NCI-H2107 (cell line): ENCODE data around the gene WDR43.
"Not testable (repeated sequence)": the region's sequence is repeated elsewhere in the genome, so short reads cannot be mapped to it uniquely, and the experiment has no call there.

Experiments used
- DNase-seq: peaks from one replicate; lab custom pipeline; 2025; lab: John Stamatoyannopoulos, UW

The WDR43 gene

DNA sequence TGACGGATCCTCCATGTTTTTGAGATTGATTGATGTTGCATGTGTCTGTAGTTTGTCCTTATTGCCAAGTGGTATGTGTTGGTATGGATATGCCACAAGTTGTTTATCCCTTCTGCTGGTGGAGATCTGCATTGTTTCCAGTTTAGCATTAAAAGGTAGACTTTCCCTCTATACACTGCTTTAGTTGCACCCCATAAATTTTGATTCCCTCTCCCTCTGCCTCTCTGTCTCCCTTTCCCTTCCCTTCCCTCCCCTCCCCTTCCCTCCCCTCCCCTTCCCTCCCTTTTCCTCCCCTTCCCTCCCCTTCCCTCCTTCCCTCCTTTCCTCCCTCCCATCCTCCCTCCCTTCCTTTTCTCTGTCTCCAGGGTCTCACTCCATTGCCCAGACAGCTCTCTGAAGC, 68.0 kb downstream of the WDR43 start:
- DNase-seq, result no peak

DNA sequence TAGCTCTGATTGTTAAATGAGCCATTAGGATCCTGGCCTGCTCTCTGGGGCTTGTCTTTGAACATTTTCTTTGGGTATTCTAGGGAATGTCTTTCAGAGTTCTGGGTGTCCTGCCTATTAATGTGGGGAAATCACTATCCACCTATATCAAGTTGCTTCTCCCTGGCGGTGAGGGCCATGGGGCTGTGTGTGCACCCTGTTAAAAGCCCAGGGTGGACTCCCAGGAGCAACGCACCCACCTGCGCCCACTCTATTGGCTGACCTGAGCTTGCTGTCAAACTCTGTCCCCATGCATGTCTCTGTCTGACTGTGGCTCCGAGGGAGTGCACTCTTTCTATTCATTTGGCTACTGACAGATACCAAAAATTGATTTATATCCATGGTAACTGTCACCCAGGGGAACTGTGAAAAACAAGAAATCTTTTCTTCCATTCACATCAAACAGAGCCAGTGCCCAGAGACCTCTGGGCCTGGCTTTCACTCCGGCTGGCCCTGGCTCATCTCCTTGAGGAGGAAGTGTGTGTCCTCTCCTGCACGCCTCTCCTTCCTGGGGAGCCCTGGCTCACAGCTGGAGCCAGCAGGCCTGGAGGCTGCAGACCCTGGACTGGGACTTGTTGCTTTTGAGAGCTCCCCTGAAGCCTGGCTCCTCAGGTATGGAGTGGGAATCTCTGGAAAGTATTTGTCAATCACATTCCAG, 76.1 kb downstream of the WDR43 start:
- no peak for DNase-seq

DNA sequence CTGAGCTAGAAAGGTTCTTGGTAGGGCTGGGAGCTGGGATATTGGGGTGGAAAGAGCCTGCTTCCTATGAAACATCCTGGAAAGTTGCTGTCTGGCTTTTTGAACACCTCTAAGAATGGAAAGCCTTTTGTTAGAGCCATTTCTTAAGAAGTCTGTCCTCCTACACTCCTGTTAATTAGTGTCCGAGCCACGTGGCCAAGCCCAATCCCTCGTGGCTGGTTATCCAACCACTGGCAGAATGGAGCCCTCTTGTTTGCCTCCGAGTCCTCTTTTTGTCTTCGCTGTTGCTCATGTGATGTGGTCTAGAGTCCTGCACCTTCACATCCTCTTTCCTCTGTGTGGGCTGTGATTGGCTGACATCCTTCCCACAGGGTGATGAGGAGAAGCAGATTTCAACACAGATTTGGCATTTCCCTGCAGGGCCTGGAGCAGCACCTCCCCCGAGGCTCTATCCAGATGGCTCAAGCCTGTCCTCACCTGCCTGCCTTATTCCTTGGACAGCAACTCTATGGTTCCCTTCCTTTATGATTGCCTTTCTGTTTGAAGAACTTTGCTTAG, 78.4 kb downstream of the WDR43 start:
- no peak for DNase-seq

DNA sequence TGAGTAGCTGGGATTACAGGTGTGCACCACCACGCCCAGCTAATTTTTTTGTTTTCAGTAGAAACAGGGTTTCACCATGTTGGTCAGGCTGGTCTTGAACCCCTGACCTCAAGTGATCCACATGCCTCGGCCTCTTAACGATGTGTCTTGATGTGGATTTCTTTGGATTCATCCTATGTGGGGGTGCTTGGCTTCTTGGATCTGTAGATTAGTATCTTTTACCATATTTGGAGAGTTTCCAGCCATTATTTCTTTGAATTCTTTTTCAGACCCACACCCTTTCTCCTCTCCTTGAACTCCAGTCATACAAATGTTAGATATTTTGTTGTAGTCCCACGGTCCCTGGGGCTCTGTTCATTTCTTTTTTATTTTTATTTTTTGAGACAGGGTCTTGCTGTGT, 79.8 kb downstream of the WDR43 start:
- no peak for DNase-seq

DNA sequence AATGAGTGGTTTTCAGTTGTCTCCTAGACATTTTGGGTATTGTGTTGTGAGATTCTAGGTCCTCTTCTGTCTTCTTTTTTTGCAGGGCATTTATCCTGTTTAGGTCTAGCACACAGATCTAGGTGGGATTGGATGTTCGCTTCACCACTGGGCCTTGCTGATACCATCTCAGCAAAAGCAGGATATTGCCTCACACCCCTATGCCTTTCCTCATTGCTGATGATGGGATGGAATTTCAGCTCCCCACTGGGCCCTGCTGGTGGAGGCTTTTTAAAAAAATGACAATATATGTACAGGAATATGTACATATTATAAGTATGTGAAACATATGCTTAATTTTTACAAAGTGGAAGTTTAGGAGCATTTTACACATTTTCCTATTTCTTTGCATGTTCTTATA, 81.2 kb downstream of the WDR43 start:
- DNase-seq, result no peak

- no peak for DNase-seq
These were observed 82.1 kb downstream of the WDR43 start for GRCh38 chr2:28976584-28976983.

GRCh38 chr2:28977176-28977875, 82.9 kb downstream of the WDR43 start:
- DNase-seq, result no peak

DNA sequence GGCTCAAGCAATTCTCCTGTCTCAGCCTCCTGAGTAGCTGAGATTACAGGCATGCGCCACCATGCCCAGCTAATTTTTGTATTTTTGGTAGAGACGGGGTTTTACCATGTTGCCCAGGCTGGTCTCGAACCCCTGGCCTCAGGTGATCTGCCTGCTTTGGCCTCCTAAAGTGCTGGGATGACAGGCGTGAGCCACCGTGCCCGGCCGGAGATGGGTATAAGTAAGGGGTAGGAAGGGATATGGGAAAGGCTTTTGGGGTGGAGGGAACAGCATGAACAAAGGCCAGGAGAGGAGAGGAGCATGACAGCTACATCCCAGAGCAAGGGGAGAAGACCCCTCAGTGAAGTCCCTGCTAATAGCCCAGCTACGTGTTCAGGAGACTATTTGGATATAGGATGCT, 83.5 kb downstream of the WDR43 start:
- DNase-seq, result not testable (repeated sequence)

DNA sequence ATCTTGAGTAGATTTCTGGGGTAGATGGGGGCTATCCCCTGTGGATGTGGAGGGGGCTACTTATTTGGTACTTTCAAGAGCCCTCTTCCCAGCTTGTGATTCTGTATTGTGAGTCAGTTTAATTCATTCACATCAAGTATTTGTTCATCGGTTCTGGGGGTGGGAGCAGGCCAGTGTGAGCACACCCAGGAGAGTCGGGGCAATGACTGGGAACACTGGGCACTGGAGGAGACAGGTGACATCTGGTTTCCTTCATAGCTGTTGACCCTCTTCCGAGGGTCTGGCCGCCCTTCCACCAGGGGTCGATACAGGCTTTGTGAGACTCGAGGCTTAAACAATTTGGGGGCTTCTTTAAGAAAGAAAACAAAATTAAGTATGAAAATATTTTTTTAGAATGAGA, 84.1 kb downstream of the WDR43 start:
- DNase-seq, result no peak

DNA sequence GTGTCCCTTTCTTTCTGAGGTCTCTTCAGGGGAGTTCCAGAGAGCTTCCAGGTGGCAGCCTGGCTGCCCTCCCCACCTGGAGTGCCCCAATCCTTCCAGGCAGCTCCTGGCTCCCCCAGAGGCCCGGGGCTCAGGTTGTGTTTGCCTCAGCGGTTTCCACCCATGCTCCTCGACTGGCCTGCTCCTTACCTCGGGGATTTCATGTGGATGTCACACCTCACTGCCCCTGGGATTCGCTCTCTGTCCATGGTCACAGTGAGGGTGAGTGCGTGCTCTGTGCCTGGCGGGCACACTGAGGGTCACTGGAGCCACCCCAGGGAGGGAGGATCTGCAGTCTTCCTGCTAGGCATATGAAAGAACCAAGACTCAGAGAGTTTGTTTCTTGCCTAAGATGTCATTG, 84.6 kb downstream of the WDR43 start:
- no peak for DNase-seq

DNA sequence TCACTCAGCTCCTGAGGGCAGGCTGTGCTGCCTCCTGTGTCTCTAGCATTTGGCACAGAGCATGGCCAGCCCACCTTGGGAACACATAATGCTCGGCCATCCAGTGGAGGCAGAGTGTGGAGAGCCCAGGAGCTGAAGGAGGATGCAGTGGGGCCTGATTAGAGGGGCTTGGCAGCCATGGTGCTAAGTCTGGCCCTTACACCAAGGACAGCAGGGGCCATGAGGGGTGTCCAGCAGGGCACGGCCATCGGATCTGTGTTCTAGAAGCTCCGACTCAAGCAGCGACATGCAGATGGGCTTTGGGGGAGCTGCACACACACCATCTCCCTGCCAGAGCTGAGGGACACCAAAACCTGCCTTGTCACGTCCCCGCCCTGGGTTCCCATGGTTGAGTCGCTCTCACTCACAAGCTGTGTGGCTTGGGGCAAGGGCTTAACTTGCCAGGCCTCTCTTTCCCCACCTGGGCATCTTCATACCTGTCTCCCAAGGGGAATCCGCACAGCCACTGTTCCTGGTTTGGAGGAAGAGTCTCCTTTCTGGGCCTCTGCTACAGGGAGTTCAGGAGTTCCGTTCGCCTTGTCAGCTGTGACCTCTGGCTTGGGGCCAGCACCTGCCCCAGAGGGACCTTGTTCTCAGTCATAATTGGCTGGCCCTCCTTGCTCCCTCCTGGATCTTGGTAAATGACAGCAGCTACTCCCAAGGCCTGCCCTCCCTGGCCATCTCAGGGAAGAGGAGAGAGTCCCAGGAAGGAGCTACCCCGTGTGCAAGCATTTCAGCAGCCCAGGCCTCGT, 85.3 kb downstream of the WDR43 start:
- DNase-seq, result no peak

DNA sequence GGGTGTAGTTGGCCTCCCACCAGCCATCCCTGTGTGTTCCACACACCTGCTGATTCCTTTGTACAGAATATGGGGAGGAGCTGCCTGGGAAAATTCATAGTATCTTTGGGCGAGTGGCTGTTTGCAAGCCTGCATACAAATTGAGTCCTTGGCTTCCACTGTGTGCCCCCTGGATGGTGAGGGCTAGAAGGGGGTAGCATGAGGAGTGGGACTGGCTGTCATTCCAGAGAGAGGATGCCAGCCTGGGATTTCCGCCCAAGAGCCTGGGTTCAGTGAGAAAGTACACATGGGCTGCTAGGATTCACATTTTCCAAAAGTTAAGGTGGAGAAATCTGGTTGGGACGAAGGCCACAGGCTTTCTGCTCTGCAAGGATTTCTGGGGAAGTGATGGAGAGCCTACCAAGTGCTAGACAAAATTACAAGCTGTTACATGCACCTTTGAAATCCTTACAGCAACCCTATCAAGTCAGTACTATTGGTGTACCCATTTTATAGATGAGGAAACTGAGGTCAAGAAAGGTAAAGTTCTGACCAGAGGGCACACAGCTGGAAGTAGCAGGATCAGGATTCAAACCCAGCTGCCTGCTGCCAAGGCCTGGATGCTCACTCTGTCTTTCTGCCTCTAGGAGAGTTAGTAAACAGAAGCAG, 86.0 kb downstream of the WDR43 start:
- DNase-seq, result no peak

DNA sequence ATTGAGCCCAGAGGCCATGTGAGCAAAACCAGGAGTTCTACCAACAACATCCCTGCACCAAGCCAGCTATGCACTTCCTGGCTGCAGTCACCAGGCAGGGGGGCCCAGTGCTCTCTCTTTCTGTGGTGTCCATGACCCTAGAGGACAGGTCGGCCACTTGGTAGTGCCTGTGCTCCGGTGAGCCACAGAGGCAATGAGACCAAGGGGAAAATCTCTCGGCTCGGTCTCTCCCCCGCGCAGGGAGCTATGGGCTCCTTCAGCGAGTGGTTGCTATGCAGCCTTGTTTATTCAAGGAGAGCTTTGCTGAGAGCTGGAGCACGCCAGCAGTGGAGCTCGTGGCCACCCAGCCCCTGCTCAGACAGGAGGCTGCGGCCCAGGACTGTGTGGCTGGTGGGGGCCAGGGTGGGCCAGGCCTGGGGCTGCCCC, 86.6 kb downstream of the WDR43 start, which contains the start of gene TOGARAM2:
Gene TOGARAM2 (plus strand): TSS at position 283 of the 426 bp plus-strand sequence. CDS start 13,537 bp downstream, outside the sequence.
- DNase-seq, result no peak

DNA sequence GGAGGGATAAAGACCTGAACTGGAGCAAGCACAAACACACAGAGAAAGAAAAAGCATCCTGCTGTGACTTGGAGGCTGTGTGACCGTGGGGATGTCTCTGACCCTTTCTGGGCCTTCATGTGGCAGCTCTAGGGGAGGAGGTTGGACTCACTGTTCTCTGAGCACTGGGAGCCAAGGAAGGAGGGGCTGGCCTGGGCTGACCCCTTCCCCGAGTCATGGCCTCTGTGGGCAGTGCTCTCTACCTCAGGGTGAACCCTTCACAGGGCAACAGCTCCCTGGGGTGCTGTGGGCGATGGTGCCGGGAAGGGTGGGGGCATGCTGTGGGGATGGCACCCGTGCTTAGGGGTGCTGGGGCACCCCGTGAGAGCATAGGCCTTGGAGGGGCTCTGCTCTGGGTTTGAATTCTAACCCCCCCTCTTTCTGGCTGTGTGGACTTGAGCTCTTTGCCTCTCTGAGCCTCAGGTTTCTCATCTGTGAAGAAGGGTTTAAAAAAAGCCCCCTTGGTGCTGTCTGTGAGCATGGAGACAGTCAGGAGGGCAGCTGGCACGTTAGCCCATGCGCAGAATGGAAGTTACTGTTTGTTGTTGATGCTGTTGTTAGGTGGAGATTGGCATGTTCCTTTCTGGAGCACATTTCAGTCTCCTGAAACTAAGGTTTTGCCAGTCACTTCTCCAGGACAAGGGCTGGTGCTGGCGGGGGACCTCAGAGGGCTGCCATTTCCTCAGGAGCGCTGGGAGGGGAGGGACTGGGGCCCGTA, 87.3 kb downstream of the WDR43 start:
- no peak for DNase-seq

DNA sequence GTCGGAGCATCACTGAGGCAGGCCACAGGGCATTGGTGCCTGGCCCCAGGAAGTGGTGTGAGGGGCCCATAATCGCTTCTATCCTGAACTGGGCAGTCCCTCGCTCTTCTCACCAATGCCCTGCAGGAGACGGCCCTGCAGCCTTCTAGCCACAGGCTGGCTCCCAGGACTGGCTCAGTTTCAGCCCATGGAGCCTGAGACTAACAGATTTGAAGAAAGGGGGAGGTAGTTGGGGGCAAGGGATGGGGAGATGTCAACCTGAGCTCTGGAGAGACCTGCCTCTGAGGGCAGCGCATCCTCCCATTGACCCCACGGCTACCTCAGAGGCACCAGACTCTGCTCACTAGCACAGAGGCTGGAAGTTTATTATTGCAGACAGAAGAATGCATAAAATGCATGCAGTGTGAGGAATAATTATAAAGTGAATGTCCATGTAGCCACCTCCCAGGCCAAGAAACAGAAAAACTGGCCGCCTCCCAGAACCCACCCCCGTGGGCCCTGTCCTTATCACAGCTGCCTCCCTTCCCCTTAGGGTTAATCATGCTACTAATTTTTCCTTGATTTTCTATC, 88.0 kb downstream of the WDR43 start:
- DNase-seq, result no peak

DNA sequence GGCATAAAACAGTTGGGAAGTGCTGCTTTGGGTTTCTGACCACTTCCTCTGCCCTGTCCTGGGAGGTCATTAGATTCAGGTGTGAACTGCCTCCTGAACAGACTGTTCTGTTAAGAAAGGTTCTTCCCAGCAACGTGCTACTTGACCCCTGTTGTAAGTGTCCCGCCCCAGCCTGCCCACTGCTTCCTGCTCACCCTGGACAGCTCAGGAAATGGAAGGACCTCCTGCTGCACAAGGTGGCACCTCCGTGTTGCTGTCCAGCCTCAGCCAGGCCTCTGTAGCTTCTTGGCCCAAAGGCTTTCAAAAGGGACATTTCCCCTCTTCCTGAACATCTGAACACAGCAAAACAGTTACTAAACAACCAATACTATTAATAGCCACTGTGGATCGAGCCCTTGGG, 92.0 kb downstream of the WDR43 start:
- DNase-seq, result no peak

GRCh38 chr2:28989973-28990372, 95.5 kb downstream of the WDR43 start:
- DNase-seq, result no peak

GRCh38 chr2:28990445-28990844, 96.0 kb downstream of the WDR43 start:
- DNase-seq, result no peak

- DNase-seq, result no peak
These were observed 96.6 kb downstream of the WDR43 start for GRCh38 chr2:28991021-28991420.

- DNase-seq, result no peak
These were observed 97.0 kb downstream of the WDR43 start for GRCh38 chr2:28991460-28991859.
